ENCODE results near the gene ATP6V1D. TPM values are rescaled to one million over a fixed set of nuclear protein-coding genes. Genes with fewer than 3 reads are reported as not detected.

The ATP6V1D gene
- total and polyA plus RNA-seq, 8 donors: 43.3 to 192 (median 83.8) TPM

GRCh38 chr14:67377916-67378315, 18.3 kb upstream of the ATP6V1D start:
- Histone ChIP-seq H3K9me3 (no peaks in the 10 kb centered on the region), H3K27ac (no peak overlapping the region), H3K27me3 (no peaks in the 10 kb centered on the region), H3K36me3 (peaks cover 56 to 100% (median 98%) of the 10 kb centered on the region in 4 donors), H3K4me3 (no peak overlapping the region), H3K4me1 (peaks cover 0 to 2% (median 0%) of the 10 kb centered on the region in 4 donors)
- TF ChIP-seq CTCF (IDR thresholded peaks at IDR 0.05): no peak
- TF ChIP-seq POLR2A (IDR thresholded peaks at IDR 0.05): no peak
- TF ChIP-seq POLR2AphosphoS5 (IDR thresholded peaks at IDR 0.05): no peak
- TF ChIP-seq EP300 (IDR thresholded peaks at IDR 0.05): no peak
- DNase-seq: no peak
- intact Hi-C loops (cut with DNase I; ENCODE audit: low total_unique reads): no loop called here

GRCh38 chr14:67373347-67373746, 13.7 kb upstream of the ATP6V1D start:
- Histone ChIP-seq H3K27me3 (no peaks in the 10 kb centered on the region), H3K4me1 (peaks cover 0 to 23% (median 8%) of the 10 kb centered on the region in 4 donors), H3K36me3 (peaks cover 27 to 99% (median 99%) of the 10 kb centered on the region in 4 donors), H3K27ac (no peak overlapping the region), H3K9me3 (no peaks in the 10 kb centered on the region), H3K4me3 (no peak overlapping the region)
- TF ChIP-seq EP300 (IDR thresholded peaks at IDR 0.05): no peak
- no peak for TF ChIP-seq POLR2AphosphoS5 (IDR thresholded peaks at IDR 0.05)
- no peak for TF ChIP-seq CTCF (IDR thresholded peaks at IDR 0.05)
- no peak for TF ChIP-seq POLR2A (IDR thresholded peaks at IDR 0.05)
- no peak for DNase-seq
- intact Hi-C loops (cut with DNase I; ENCODE audit: low total_unique reads): no loop called here
- 69 to 83% (median 73%) methylated on average over 2 of the region's 2 CpGs for WGBS, 5 donors

- Histone ChIP-seq H3K27me3 (no peaks in the 10 kb centered on the region), H3K4me1 (peaks cover 0 to 27% (median 11%) of the 10 kb centered on the region in 4 donors), H3K4me3 (no peak overlapping the region), H3K36me3 (peaks cover 29 to 99% (median 99%) of the 10 kb centered on the region in 4 donors), H3K9me3 (no peaks in the 10 kb centered on the region), H3K27ac (no peak overlapping the region)
- TF ChIP-seq CTCF (IDR thresholded peaks at IDR 0.05) (no peak), EP300 (IDR thresholded peaks at IDR 0.05) (no peak), POLR2A (IDR thresholded peaks at IDR 0.05) (no peak), POLR2AphosphoS5 (IDR thresholded peaks at IDR 0.05) (no peak)
- no peak for DNase-seq
- intact Hi-C loops (cut with DNase I; ENCODE audit: low total_unique reads): no loop called here
- 89 to 100% (median 98%) methylated on average over 1 of the region's 1 CpG for WGBS, 5 donors
These were observed 13.2 kb upstream of the ATP6V1D start for GRCh38 chr14:67372833-67373232.

- intact Hi-C loops (cut with DNase I; ENCODE audit: low total_unique reads): no loop called here
- WGBS, 5 donors: 89 to 95% (median 93%) methylated on average over 4 of the region's 4 CpGs
- no peak overlapping the region for H3K4me3 ChIP-seq
These were observed 11.9 kb upstream of the ATP6V1D start for GRCh38 chr14:67371247-67372148.

More at GRCh38 chr14:67371247-67372148, 11.9 kb upstream of the ATP6V1D start:
- no peak for DNase-seq
- Histone ChIP-seq H3K9me3 (no peaks in the 10 kb centered on the region), H3K36me3 (peaks cover 29 to 99% (median 99%) of the 10 kb centered on the region in 4 donors), H3K27ac (no peak overlapping the region), H3K27me3 (no peaks in the 10 kb centered on the region), H3K4me1 (peaks cover 0 to 30% (median 13%) of the 10 kb centered on the region in 4 donors)
- no peak for TF ChIP-seq POLR2A (IDR thresholded peaks at IDR 0.05)
- no peak for TF ChIP-seq EP300 (IDR thresholded peaks at IDR 0.05)
- no peak for TF ChIP-seq POLR2AphosphoS5 (IDR thresholded peaks at IDR 0.05)
- TF ChIP-seq CTCF (IDR thresholded peaks at IDR 0.05): no peak
